Glutamatergic neuron (in vitro differentiated cells): ENCODE results near the gene SORBS2. TPM values are rescaled to one million over a fixed set of nuclear protein-coding genes. Genes with fewer than 3 reads are reported as not detected.

ENCODE experiments used
- DNase-seq: peaks from one replicate; pipeline ENCODE4 v3.0.0; 2022
- H3K27ac Mint-ChIP-seq: one replicate; pipeline ENCODE4 v1.8.0; 2020; ENCODE audit warnings: mild to moderate bottlenecking, mixed read lengths, inconsistent platforms; ENCODE audit not compliant: unreplicated experiment
- H3K27me3 Mint-ChIP-seq: one replicate; pipeline ENCODE4 v1.8.0; 2020; ENCODE audit warnings: mild to moderate bottlenecking, moderate library complexity, mixed read lengths, inconsistent platforms; ENCODE audit not compliant: unreplicated experiment
- H3K36me3 Mint-ChIP-seq: one replicate; pipeline ENCODE4 v1.8.0; 2020; ENCODE audit warnings: mild to moderate bottlenecking, mixed read lengths, inconsistent platforms; ENCODE audit not compliant: unreplicated experiment
- H3K4me1 Mint-ChIP-seq: one replicate; pipeline ENCODE4 v1.8.0; 2020; ENCODE audit warnings: mild to moderate bottlenecking, low read depth, mixed read lengths, inconsistent platforms; ENCODE audit not compliant: unreplicated experiment
- H3K4me3 Mint-ChIP-seq: one replicate; pipeline ENCODE4 v1.8.0; 2020; ENCODE audit warnings: mild to moderate bottlenecking, mixed read lengths, inconsistent platforms; ENCODE audit not compliant: unreplicated experiment
- H3K9me3 Mint-ChIP-seq: one replicate; pipeline ENCODE4 v1.8.0; 2020; ENCODE audit warnings: mild to moderate bottlenecking, moderate library complexity, mixed read lengths, inconsistent platforms; ENCODE audit not compliant: unreplicated experiment
- CTCF ChIP-seq: fragments of 200-600 bp; sonication (generic); IDR thresholded peaks from one replicate; pipeline ENCODE4 v1.5.0; 2021; ENCODE audit not compliant: partially characterized antibody, unreplicated experiment
- total RNA-seq: library from RNA; stranded (reverse); fragmentation: NEBNext Ultra II Directional; extraction: Animal tissue kit (Norgen Biotek cat#: 25700); gene quantifications from one replicate; pipeline ENCODE4 v1.2.1, GENCODE V29; 2021; ENCODE audit not compliant: unreplicated experiment

Gene SORBS2
- total RNA-seq, 1 donor from 2014 or later: 95.5 TPM

GRCh38 chr4:185585211-185585610 is 226.8 kb downstream of the SORBS2 start:
- Mint-ChIP-seq H3K9me3 (peaks cover 5% of the 10 kb centered on the region), H3K4me3 (no peak overlapping the region), H3K27me3 (peaks cover 6% of the 10 kb centered on the region), H3K4me1 (peaks cover 20% of the 10 kb centered on the region), H3K27ac (no peak overlapping the region), H3K36me3 (no peaks in the 10 kb centered on the region)
- no peak for TF ChIP-seq CTCF
- no peak for DNase-seq

GRCh38 chr4:185583813-185584212 is 228.2 kb downstream of the SORBS2 start:
- no peak overlapping the region for H3K4me3 Mint-ChIP-seq
- no peak for TF ChIP-seq CTCF
- H3K4me1 Mint-ChIP-seq: peaks cover 15% of the 10 kb centered on the region
- no peak overlapping the region for H3K27ac Mint-ChIP-seq
- DNase-seq: no peak
- peaks cover 9% of the 10 kb centered on the region for H3K27me3 Mint-ChIP-seq
- peaks cover 5% of the 10 kb centered on the region for H3K9me3 Mint-ChIP-seq
- H3K36me3 Mint-ChIP-seq: no peaks in the 10 kb centered on the region

- Mint-ChIP-seq H3K27me3 (peaks cover 9% of the 10 kb centered on the region), H3K4me3 (no peak overlapping the region), H3K27ac (no peak overlapping the region), H3K9me3 (peaks cover 5% of the 10 kb centered on the region), H3K4me1 (peaks cover 14% of the 10 kb centered on the region), H3K36me3 (no peaks in the 10 kb centered on the region)
- no peak for DNase-seq
- TF ChIP-seq CTCF: no peak
Observed at GRCh38 chr4:185582651-185583400, 229.2 kb downstream of the SORBS2 start.

GRCh38 chr4:185580699-185581098 is 231.3 kb downstream of the SORBS2 start:
- TF ChIP-seq CTCF: no peak
- Mint-ChIP-seq H3K4me1 (peaks cover 15% of the 10 kb centered on the region), H3K27me3 (peaks cover 6% of the 10 kb centered on the region), H3K9me3 (peaks cover 3% of the 10 kb centered on the region), H3K27ac (no peak overlapping the region), H3K36me3 (no peaks in the 10 kb centered on the region), H3K4me3 (no peak overlapping the region)
- no peak for DNase-seq

- Mint-ChIP-seq H3K36me3 (no peaks in the 10 kb centered on the region), H3K4me1 (peaks cover 23% of the 10 kb centered on the region), H3K27me3 (peaks cover 6% of the 10 kb centered on the region)
Observed at GRCh38 chr4:185578284-185578683, 233.7 kb downstream of the SORBS2 start.

More at GRCh38 chr4:185578284-185578683, 233.7 kb downstream of the SORBS2 start:
- H3K4me3 Mint-ChIP-seq: no peak overlapping the region
- DNase-seq: no peak
- no peak for TF ChIP-seq CTCF
- peaks cover 3% of the 10 kb centered on the region for H3K9me3 Mint-ChIP-seq
- peak overlapping the region; percentile 5 for H3K27ac Mint-ChIP-seq
